ENCODE results near the gene PRKAG2.

- TF ChIP-seq, protein P1, sequence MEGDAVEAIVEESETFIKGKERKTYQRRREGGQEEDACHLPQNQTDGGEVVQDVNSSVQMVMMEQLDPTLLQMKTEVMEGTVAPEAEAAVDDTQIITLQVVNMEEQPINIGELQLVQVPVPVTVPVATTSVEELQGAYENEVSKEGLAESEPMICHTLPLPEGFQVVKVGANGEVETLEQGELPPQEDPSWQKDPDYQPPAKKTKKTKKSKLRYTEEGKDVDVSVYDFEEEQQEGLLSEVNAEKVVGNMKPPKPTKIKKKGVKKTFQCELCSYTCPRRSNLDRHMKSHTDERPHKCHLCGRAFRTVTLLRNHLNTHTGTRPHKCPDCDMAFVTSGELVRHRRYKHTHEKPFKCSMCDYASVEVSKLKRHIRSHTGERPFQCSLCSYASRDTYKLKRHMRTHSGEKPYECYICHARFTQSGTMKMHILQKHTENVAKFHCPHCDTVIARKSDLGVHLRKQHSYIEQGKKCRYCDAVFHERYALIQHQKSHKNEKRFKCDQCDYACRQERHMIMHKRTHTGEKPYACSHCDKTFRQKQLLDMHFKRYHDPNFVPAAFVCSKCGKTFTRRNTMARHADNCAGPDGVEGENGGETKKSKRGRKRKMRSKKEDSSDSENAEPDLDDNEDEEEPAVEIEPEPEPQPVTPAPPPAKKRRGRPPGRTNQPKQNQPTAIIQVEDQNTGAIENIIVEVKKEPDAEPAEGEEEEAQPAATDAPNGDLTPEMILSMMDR (IDR thresholded peaks at IDR 0.05), result no peak
- TF ChIP-seq POLR2A (IDR thresholded peaks at IDR 0.05), result no peak
These were observed 199.2 kb downstream of the PRKAG2 start for GRCh38 chr7:151677581-151678226.
